Mesothelial cell of epicardium (in vitro differentiated cells): Measurements from ENCODE around the gene FAM20C. TPM values are rescaled to one million over a fixed set of nuclear protein-coding genes. Genes with fewer than 3 reads are reported as not detected.

ENCODE experiments used
- DNase-seq, 2 experiments: peaks; one replicate each; pipeline ENCODE4 v3.0.0; 2021; ENCODE audit warnings: low spot score in 2 of 2; ENCODE audit not compliant: unreplicated experiment in 2 of 2
- H3K27ac Mint-ChIP-seq: 2 replicates; pipeline ENCODE4 v1.8.0; 2021; ENCODE audit warnings: mixed read lengths
- H3K27me3 Mint-ChIP-seq: 2 replicates; pipeline ENCODE4 v1.8.0; 2021; ENCODE audit warnings: low read depth, mixed read lengths
- H3K36me3 Mint-ChIP-seq: 2 replicates; pipeline ENCODE4 v1.8.0; 2021; ENCODE audit warnings: mixed read lengths
- H3K4me1 Mint-ChIP-seq: 2 replicates; pipeline ENCODE4 v1.8.0; 2021; ENCODE audit warnings: mixed read lengths
- H3K4me3 Mint-ChIP-seq: 2 replicates; pipeline ENCODE4 v1.8.0; 2021; ENCODE audit warnings: mild to moderate bottlenecking, moderate library complexity, mixed read lengths
- H3K9me3 Mint-ChIP-seq: 2 replicates; pipeline ENCODE4 v1.8.0; 2021; ENCODE audit warnings: mixed read lengths
- CTCF ChIP-seq: fragments of 200-600 bp; sonication (generic); IDR thresholded peaks from one replicate; pipeline ENCODE4 v1.5.0; 2021; ENCODE audit warnings: antibody characterized with exemption; ENCODE audit not compliant: unreplicated experiment
- total RNA-seq: library from RNA; stranded (reverse); gene quantifications from 3 replicates; pipeline ENCODE4 v1.2.1, GENCODE V29; 2021

FAM20C gene
- 16.7 to 18.3 TPM (median 17.8 TPM) in 3 replicates for total RNA-seq

GRCh38 chr7:191981-192649 lies at the start of gene FAM20C:
Gene FAM20C (plus strand): TSS chr7:192571. CDS start chr7:193200, 629 bp downstream.
- peaks cover 72% of the 10 kb centered on the region for H3K27me3 Mint-ChIP-seq
- H3K9me3 Mint-ChIP-seq: no peaks in the 10 kb centered on the region
- H3K36me3 Mint-ChIP-seq: peaks cover 7% of the 10 kb centered on the region
- peak; percentile 49 to 74 for DNase-seq
- no peak for TF ChIP-seq CTCF
- H3K27ac Mint-ChIP-seq: peak within 1 kb of the TSS; percentile 93
- H3K4me3 Mint-ChIP-seq: peak within 1 kb of the TSS; percentile 89
- peaks cover 24% of the 10 kb centered on the region for H3K4me1 Mint-ChIP-seq

GRCh38 chr7:143145-143751 lies 49.1 kb upstream of the FAM20C start:
- Mint-ChIP-seq H3K9me3 (no peaks in the 10 kb centered on the region), H3K4me3 (no peak overlapping the region), H3K27ac (no peak overlapping the region), H3K36me3 (peaks cover 6% of the 10 kb centered on the region), H3K27me3 (peaks cover 6% of the 10 kb centered on the region), H3K4me1 (no peaks in the 10 kb centered on the region)
- DNase-seq: peak in 1 of 2 experiments; percentile 6
- no peak for TF ChIP-seq CTCF

DNA sequence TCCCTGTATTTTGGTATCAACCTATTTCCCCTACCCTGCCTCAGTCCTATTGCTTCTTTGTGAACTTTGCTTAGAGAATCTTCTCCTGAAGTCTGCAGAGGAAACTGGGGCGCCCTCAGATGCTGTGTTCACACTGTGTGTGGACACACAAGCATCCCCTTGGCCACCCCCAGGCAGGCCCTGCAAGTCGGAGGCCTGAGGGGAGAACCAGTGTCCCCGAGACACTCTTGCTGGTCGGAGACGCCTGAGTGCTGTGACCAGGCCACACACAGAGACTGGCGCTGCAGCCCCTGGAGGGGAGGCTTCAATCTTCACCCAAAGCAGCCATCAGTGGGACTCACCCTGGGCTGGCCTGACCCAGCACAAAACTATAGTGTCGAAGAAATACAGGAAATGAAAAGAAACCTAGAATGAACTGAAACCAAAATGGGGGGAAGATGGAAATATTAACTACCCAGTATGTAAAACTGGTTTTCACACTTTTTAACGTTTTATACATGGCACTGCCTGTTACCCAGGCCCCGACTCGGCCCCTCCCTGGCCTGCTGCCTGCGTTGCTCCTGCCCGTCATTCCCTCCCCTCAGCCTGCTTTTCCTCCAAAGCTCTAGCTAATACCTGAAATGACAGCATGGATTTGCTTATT lies 48.4 kb upstream of the FAM20C start:
- Mint-ChIP-seq H3K36me3 (peaks cover 6% of the 10 kb centered on the region), H3K9me3 (no peaks in the 10 kb centered on the region), H3K27me3 (peaks cover 2% of the 10 kb centered on the region), H3K27ac (no peak overlapping the region), H3K4me1 (peaks cover 5% of the 10 kb centered on the region), H3K4me3 (no peak overlapping the region)
- DNase-seq: peak in 1 of 2 experiments; percentile 12
- no peak for TF ChIP-seq CTCF

GRCh38 chr7:144454-144826 lies 47.9 kb upstream of the FAM20C start:
- Mint-ChIP-seq H3K36me3 (peaks cover 6% of the 10 kb centered on the region), H3K4me3 (no peak overlapping the region), H3K9me3 (no peaks in the 10 kb centered on the region), H3K4me1 (peaks cover 8% of the 10 kb centered on the region), H3K27me3 (peaks cover 4% of the 10 kb centered on the region), H3K27ac (no peak overlapping the region)
- DNase-seq: no peak
- TF ChIP-seq CTCF: no peak

- no peak for TF ChIP-seq CTCF
- Mint-ChIP-seq H3K27ac (no peak overlapping the region), H3K4me3 (no peak overlapping the region), H3K4me1 (peaks cover 21% of the 10 kb centered on the region), H3K9me3 (no peaks in the 10 kb centered on the region), H3K27me3 (peaks cover 4% of the 10 kb centered on the region), H3K36me3 (peaks cover 6% of the 10 kb centered on the region)
- no peak for DNase-seq
These were observed 46.5 kb upstream of the FAM20C start for GRCh38 chr7:145863-146262.
